OCI-M2 (cell line): ENCODE measurements around the gene TMEM132A.

Source experiments
- DNase-seq: peaks from one replicate; lab custom pipeline; 2025; ENCODE audit not compliant: unreplicated experiment; lab: John Stamatoyannopoulos, UW

The TMEM132A gene

DNA sequence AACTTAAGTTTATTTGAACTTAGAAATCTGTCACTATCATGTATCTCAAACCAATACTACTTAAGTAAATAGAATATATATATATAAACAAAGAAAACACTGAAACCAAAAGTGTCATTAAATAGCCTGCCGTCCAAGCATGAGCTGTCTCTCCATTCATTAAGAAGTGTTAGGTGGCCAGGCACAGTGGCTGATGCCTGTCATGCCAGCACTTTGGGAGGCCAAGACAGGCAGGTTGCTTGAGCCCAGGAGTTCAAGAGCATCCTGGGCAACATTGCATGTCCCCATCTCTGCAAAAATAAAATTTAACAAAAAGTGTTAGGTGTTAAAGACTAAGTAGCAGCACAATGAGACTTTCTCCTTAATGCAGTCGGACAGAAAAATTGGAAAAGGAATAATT, 61.2 kb downstream of the TMEM132A start:
- DNase-seq = no peak

- no peak for DNase-seq
These were observed 62.0 kb downstream of the TMEM132A start for GRCh38 chr11:60985991-60986915.
